ENCODE measurements around the gene ALG8. TPM values are rescaled to one million over a fixed set of nuclear protein-coding genes. Genes with fewer than 3 reads are reported as not detected.

ALG8 gene
- total RNA-seq: 24.6 and 44.0 TPM in 2 replicates

DNA sequence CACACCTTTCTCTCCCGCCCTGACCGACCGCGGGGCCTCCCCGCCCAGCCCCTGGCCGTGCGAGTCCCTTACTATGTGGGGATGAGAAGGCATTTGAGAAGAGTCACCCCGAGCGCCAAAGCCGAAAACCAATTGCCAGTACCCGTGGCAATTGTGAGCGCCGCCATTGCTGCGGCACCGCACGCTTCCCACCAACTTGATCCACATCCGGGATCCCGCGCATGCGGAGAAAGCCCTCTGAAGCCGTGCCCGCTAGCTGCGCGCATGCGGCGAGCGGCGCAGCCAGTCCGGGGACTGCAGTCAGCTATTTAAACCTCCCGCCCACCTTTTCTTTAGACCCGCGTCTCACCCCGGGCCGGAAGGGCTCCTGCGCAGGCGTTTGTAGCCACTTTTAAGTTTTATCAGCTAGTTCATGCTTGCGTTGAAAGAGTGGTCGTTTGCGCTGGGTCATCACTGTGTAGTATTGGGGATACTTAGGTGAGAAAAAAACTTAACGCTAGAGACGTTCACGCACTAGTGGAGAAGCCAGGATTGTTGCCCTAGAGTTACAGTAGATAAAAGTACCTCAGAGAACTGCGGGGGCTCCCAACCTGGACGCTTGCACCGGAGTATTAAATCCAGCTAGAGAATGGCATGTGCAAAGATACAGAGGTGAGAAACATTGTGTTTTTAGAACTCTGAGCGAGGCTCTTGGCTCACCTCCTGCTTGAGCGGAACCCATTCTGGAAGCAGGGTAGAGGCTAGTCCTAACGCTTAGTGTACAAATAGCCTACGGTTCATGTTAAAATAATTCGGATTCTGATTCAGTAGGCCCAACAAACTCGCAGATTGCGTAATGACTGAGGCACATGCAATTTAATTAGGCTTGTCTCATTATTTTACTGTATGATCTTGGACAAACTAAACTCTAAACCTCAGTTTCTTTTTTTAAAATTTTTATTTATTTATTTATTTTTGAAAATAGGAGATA is at the start of gene ALG8:
Gene ALG8 (minus strand): TSS at position 205 of the 970 bp plus-strand sequence. CDS start 38 bp downstream, at position 167.

DNA sequence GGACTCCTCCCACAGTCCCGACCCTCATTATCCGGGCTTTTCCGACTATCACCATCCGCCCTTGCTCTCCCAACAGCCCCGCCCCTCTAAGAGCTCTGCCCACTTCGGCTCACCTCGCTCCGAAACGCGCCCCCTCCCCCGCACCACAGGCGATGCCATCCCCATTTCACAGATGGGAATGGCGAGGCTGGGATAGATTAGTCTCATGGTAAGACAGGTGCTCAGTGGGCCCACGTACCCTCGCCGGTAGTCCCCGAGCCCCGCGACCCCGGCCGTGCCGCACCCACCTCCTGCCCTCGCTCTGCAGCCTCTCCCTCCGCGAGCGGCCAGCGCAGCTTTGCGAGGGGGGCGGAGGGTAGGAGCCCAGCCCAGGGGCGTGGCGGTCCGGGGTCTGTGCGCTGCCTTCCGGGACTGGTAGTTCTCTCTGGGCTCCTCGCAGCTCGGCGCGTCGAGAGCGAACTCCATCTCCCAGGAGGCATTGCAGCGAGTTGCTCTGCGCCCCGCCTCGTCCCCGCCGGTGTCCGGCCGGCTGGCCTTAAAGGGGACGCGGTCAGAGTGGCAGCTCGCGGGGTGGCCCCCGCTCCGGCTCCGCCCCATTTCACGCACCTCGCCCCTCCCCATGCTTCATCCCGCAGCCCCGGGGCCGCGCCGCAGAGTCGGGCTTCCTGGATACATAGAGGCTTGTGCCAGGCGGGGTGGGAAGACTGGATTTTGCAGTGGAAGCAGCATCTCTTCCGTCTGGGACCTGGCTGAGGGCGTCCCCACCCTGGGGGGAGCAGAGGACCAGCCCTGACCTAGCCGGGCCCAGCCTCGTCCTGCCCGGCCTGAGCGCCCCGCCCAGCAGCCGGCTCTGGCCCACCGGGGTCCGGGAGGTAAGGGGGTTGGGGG is 49.1 kb upstream of the ALG8 start, which contains the start of the genes KCTD21 and USP35:
Gene KCTD21 (minus strand): TSS at position 341 of the 888 bp plus-strand sequence. CDS start 14,072 bp downstream, outside the sequence.
Gene USP35 (plus strand): TSS at position 634 of the 888 bp plus-strand sequence. CDS start 7,327 bp downstream, outside the sequence.

DNA sequence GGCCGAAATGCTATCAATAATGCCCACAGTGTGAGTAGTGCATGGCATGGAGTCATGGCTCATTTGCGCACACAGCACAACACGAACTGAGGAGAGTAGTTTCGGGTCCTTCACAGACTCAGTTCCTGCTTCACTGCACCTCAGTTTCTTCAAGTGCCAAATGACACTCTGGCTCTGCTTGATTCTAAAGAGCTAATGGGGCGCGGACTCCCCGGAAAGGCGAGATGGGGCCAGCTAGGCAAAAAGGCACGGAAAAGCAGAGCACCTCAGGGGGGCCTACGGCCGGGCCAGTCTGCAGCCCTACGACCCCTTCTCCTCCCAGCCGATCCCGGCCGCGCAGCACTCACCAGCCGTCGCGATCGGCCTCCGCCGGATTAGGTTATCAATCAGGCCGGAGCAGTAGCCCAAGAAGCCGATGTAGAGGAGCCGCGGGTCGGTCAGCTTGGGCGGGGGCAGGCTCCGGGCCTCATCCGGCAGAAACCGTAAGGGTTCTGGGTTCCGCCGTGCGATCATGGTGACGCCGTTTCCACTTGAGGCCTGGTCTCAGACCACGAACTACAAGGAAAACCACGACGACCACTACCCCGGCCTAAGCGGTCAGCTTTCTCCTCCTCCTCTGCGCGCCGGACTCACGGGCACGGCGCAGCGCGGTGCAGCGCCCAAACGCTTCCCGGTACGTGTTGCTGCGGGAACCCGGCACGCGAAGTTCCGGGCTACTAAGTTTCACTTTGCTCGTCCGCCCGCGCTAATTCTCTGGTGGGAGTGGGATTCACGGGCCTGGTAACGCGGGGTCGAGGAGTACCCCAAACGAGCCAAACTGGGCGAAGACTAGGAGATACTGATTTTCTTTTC is 60.0 kb downstream of the ALG8 start, which contains the start of gene NDUFC2:
Gene NDUFC2 (minus strand): TSS at position 631 of the 852 bp plus-strand sequence. CDS start 118 bp downstream, at position 513.

GRCh38 chr11:78063440-78064181 is 75.8 kb downstream of the ALG8 start, which contains the start of gene THRSP:
THRSP (plus strand) TSS chr11:78063861; CDS start chr11:78063882, 21 bp downstream.

Other genes starting within 250 kb of the ALG8 start
- gene INTS4, start 145.0 kb downstream of the ALG8 start, total RNA-seq: 40.6 and 42.6 TPM in 2 replicates
- 0.62 and 1.00 TPM in 2 replicates for gene KCTD14, start 116.3 kb downstream of the ALG8 start, total RNA-seq
- not detected in 2 replicates for gene THRSP, start 75.8 kb downstream of the ALG8 start, total RNA-seq
- gene NDUFC2, start 59.8 kb downstream of the ALG8 start, total RNA-seq: 132 and 138 TPM in 2 replicates
- gene KCTD21, start 49.0 kb upstream of the ALG8 start, total RNA-seq: 6.4 and 7.1 TPM in 2 replicates
- 11.0 and 13.4 TPM in 2 replicates for gene USP35, start 49.3 kb upstream of the ALG8 start, total RNA-seq

Data from uterine smooth muscle cell (primary cell).